ENCODE results near the gene CEP164.
"Not testable (repeated sequence)": the region's sequence is repeated elsewhere in the genome, so short reads cannot be mapped to it uniquely, and the experiment has no call there.

CEP164 gene

DNA sequence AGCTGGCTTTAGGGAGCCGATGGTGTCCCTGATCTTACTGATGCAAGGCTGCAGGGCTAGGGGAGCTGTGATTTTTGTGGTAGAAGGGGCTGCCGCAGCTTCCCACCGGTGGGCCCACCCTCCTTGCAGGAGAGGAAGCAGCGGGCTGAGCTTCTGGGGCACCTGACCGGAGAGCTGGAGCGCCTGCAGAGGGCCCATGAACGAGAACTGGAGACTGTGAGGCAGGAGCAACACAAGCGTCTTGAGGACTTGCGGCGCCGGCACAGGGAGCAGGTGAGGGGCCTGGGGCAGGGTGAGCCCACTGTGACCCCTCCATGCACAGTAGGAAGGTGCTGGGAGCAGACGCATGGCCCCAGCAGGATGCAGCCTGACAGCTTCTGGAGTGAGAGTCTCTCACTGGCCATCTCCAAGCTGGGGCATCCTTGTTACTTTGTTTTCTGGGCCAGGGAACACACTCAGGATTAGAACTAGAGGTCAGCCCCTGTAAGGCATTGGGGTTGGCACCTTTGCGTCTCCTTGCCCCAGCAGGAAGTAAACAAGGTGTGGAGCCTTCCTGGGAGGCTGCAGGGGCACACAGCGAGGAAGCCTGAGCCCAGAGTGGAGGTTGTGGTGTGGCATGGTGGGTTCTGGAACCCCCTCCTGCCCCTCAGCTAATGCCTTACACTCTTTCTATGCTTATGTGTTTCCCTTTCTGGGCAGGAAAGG, 66.7 kb downstream of the CEP164 start:
- Mint-ChIP-seq H3K27ac (ENCODE audit: low read depth) (no peak overlapping the region), H3K4me3 (no peak overlapping the region), H3K9me3 (no peaks in the 10 kb centered on the region), H3K4me1 (no peaks in the 10 kb centered on the region), H3K36me3 (ENCODE audit: insufficient read depth) (peaks cover 17% of the 10 kb centered on the region), H3K27me3 (no peaks in the 10 kb centered on the region)
- DNase-seq (ENCODE audit: low spot score in 2 of 2) (no peak), ATAC-seq (replicated peaks; ENCODE audit: extremely low read depth, poor library complexity, severe bottlenecking) (no peak)

GRCh38 chr11:117395476-117395875, 67.8 kb downstream of the CEP164 start:
- Mint-ChIP-seq H3K4me3 (no peak overlapping the region), H3K4me1 (no peaks in the 10 kb centered on the region), H3K36me3 (ENCODE audit: insufficient read depth) (peaks cover 15% of the 10 kb centered on the region), H3K9me3 (no peaks in the 10 kb centered on the region), H3K27ac (ENCODE audit: low read depth) (peak overlapping the region; percentile 62), H3K27me3 (no peaks in the 10 kb centered on the region)
- DNase-seq (ENCODE audit: low spot score in 2 of 2), result no peak
- no peak for ATAC-seq (replicated peaks; ENCODE audit: extremely low read depth, poor library complexity, severe bottlenecking)

- DNase-seq (ENCODE audit: low spot score in 2 of 2) (no peak), ATAC-seq (replicated peaks; ENCODE audit: extremely low read depth, poor library complexity, severe bottlenecking) (no peak)
- Mint-ChIP-seq H3K27me3 (no peaks in the 10 kb centered on the region), H3K4me3 (no peak overlapping the region), H3K27ac (ENCODE audit: low read depth) (no peak overlapping the region), H3K9me3 (no peaks in the 10 kb centered on the region), H3K4me1 (no peaks in the 10 kb centered on the region), H3K36me3 (ENCODE audit: insufficient read depth) (peaks cover 13% of the 10 kb centered on the region)
Measured at GRCh38 chr11:117396970-117397369, 69.3 kb downstream of the CEP164 start.

DNA sequence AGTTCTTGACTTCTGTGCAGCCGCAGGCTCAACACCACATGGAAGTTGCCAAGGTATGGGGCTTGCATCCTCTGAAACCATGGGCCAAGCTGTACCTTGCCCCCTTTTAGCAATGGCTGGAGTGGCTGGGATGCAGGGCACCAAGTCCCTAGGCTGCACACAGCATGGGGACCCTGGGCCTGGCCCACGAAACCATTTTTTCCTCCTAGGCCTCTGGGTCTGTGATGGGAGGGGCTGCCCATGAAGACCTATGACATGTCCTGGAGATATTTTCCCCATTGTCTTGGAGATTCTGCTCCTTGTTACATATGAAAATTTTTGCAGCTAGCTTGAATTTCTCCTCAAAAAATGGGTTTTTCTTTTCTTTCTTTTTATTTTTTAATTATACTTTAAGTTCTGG, 71.0 kb downstream of the CEP164 start:
- H3K4me3 Mint-ChIP-seq; ATAC-seq (replicated peaks; ENCODE audit: extremely low read depth, poor library complexity, severe bottlenecking); H3K4me1 Mint-ChIP-seq; DNase-seq (ENCODE audit: low spot score in 2 of 2); H3K27me3 Mint-ChIP-seq; H3K27ac Mint-ChIP-seq (ENCODE audit: low read depth); H3K9me3 Mint-ChIP-seq: not testable (repeated sequence)
- peaks cover 19% of the 10 kb centered on the region for H3K36me3 Mint-ChIP-seq (ENCODE audit: insufficient read depth)

DNA sequence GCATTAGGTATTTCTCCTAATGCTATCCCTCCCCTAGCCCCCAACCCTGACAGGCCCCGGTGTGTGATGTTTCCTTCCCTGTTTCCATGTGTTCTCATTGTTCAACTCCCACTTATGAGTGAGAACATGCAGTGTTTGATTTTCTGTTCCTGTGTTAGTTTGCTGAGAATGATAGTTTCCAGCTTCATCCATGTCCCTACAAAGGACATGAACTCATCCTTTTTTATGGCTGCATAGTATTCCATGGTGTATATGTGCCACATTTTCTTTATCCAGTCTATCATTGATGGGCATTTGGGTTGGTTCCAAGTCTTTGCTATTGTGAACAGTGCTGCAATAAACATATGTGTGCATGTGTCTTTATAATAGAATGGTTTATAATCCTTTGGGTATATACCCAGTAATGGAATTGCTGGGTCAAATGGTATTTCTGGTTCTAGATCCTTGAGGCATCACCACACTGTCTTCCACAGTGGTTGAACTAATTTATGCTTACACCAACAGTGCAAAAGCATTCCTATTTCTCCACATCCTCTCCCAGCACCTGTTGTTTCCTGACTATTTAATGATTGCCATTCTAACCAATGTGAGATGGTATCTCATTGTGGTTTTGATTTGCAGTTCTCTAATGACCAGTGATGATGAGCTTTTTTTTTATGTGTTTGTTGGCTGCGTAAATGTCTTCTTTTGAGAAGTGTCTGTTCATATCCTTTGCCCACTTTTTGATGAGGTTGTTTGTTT, 71.6 kb downstream of the CEP164 start:
- not testable (repeated sequence) for ATAC-seq (replicated peaks; ENCODE audit: extremely low read depth, poor library complexity, severe bottlenecking); DNase-seq (ENCODE audit: low spot score in 2 of 2); H3K9me3 Mint-ChIP-seq; H3K4me1 Mint-ChIP-seq; H3K4me3 Mint-ChIP-seq; H3K27me3 Mint-ChIP-seq
- H3K36me3 Mint-ChIP-seq (ENCODE audit: insufficient read depth), result peaks cover 21% of the 10 kb centered on the region
- peak overlapping the region; percentile 53 for H3K27ac Mint-ChIP-seq (ENCODE audit: low read depth)

DNA sequence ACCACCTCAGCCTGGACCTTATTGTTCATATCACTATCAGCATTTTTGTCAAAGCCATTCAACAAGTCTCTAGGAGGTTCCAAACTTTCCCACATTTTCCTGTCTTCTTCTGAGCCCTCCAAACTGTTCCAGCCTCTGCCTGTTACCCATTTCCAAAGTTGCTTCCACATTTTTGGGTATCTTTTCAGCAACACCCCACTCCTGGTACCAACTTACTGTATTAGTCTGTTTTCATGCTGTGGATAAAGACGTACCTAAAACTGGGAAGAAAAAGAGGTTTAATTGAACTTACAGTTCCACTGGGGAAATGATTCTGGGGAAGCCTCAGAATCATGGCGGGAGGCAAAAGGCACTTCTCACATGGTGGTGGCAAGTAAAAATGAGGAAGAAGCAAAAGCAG, 78.2 kb downstream of the CEP164 start:
- H3K36me3 Mint-ChIP-seq (ENCODE audit: insufficient read depth), result peaks cover 25% of the 10 kb centered on the region
- H3K27ac Mint-ChIP-seq (ENCODE audit: low read depth); H3K4me1 Mint-ChIP-seq; ATAC-seq (replicated peaks; ENCODE audit: extremely low read depth, poor library complexity, severe bottlenecking); H3K9me3 Mint-ChIP-seq; DNase-seq (ENCODE audit: low spot score in 2 of 2); H3K4me3 Mint-ChIP-seq; H3K27me3 Mint-ChIP-seq: not testable (repeated sequence)

GRCh38 chr11:117407016-117407415, 79.4 kb downstream of the CEP164 start:
- ATAC-seq (replicated peaks; ENCODE audit: extremely low read depth, poor library complexity, severe bottlenecking) (no peak), DNase-seq (ENCODE audit: low spot score in 2 of 2) (no peak)
- Mint-ChIP-seq H3K27me3 (no peaks in the 10 kb centered on the region), H3K9me3 (peaks cover 6% of the 10 kb centered on the region), H3K36me3 (ENCODE audit: insufficient read depth) (peaks cover 25% of the 10 kb centered on the region), H3K27ac (ENCODE audit: low read depth) (no peak overlapping the region), H3K4me1 (no peaks in the 10 kb centered on the region), H3K4me3 (no peak overlapping the region)

DNA sequence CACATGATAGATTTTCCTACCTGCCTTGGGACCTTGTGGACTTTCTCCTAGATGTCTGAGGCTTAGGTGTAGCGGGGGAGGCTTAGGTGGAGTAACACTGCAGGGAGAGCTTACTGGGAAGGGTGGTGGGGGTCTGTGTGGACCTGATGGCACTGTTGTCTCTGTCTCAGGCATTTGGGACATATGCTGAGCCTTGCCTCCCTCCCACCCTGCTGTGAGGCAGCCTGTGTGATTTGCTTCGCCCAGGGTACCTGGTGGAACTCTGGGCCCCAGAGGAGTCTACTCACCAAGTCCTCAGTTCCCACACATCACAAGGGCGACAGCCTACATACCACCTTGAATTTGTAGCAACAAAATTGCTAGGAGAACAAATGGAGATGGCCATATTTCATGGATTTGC, 80.7 kb downstream of the CEP164 start:
- peaks cover 6% of the 10 kb centered on the region for H3K9me3 Mint-ChIP-seq
- H3K36me3 Mint-ChIP-seq (ENCODE audit: insufficient read depth), result peaks cover 20% of the 10 kb centered on the region
- H3K27me3 Mint-ChIP-seq, result no peaks in the 10 kb centered on the region
- no peak overlapping the region for H3K27ac Mint-ChIP-seq (ENCODE audit: low read depth)
- H3K4me3 Mint-ChIP-seq, result no peak overlapping the region
- no peak for ATAC-seq (replicated peaks; ENCODE audit: extremely low read depth, poor library complexity, severe bottlenecking)
- H3K4me1 Mint-ChIP-seq, result no peaks in the 10 kb centered on the region
- DNase-seq (ENCODE audit: low spot score in 2 of 2), result no peak

DNA sequence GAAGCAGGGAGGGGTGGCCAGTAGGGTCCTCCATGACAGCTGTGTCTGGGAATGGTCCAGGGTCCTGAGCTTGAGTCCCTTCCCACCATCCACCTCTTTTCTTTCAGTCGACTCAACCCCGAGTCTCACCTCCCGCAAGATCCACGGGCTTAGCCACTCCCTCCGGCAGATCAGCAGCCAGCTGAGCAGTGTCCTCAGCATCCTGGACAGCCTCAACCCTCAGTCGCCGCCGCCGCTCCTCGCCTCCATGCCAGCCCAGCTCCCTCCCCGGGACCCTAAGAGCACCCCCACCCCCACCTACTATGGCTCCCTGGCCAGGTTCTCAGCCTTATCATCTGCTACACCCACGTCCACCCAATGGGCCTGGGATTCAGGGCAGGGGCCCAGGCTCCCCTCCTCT, 81.9 kb downstream of the CEP164 start:
- DNase-seq (ENCODE audit: low spot score in 2 of 2) (no peak), ATAC-seq (replicated peaks; ENCODE audit: extremely low read depth, poor library complexity, severe bottlenecking) (no peak)
- peaks cover 6% of the 10 kb centered on the region for H3K9me3 Mint-ChIP-seq
- H3K4me3 Mint-ChIP-seq, result no peak overlapping the region
- H3K27ac Mint-ChIP-seq (ENCODE audit: low read depth), result no peak overlapping the region
- H3K27me3 Mint-ChIP-seq, result no peaks in the 10 kb centered on the region
- H3K36me3 Mint-ChIP-seq (ENCODE audit: insufficient read depth), result peaks cover 16% of the 10 kb centered on the region
- H3K4me1 Mint-ChIP-seq, result no peaks in the 10 kb centered on the region

GRCh38 chr11:117410238-117410637, 82.6 kb downstream of the CEP164 start:
- no peaks in the 10 kb centered on the region for H3K27me3 Mint-ChIP-seq
- H3K4me1 Mint-ChIP-seq, result no peaks in the 10 kb centered on the region
- no peak overlapping the region for H3K27ac Mint-ChIP-seq (ENCODE audit: low read depth)
- ATAC-seq (replicated peaks; ENCODE audit: extremely low read depth, poor library complexity, severe bottlenecking) (no peak), DNase-seq (ENCODE audit: low spot score in 2 of 2) (no peak)
- H3K9me3 Mint-ChIP-seq, result peaks cover 6% of the 10 kb centered on the region
- H3K36me3 Mint-ChIP-seq (ENCODE audit: insufficient read depth), result peaks cover 13% of the 10 kb centered on the region
- H3K4me3 Mint-ChIP-seq, result no peak overlapping the region

- Mint-ChIP-seq H3K36me3 (ENCODE audit: insufficient read depth) (peaks cover 10% of the 10 kb centered on the region), H3K27me3 (no peaks in the 10 kb centered on the region), H3K4me1 (no peaks in the 10 kb centered on the region), H3K27ac (ENCODE audit: low read depth) (no peak overlapping the region), H3K4me3 (no peak overlapping the region), H3K9me3 (peaks cover 2% of the 10 kb centered on the region)
- ATAC-seq (replicated peaks; ENCODE audit: extremely low read depth, poor library complexity, severe bottlenecking) (no peak), DNase-seq (ENCODE audit: low spot score in 2 of 2) (no peak)
Measured at GRCh38 chr11:117410861-117411710, 83.4 kb downstream of the CEP164 start.

DNA sequence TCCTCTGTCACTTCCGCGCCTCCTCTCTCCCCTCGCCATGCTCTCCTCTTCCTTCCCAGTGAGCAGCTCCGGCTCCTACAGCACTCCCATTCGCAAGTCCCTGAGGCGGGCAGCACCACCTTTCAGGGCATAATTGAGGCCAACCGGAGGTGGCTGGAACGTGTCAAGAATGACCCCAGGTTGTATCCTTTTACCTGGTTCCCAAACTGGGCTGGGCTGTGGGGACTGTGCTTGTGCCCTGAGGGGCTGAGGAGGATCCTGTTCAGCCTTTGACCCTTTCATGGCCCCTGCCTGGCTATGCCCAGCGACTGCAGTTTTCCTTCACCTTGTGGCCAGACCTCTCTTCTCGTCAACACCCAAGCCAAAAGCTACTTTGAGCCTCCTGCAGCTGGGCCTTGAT, 84.1 kb downstream of the CEP164 start:
- H3K36me3 Mint-ChIP-seq (ENCODE audit: insufficient read depth), result peaks cover 8% of the 10 kb centered on the region

More for the DNA sequence above, 84.1 kb downstream of the CEP164 start:
- Mint-ChIP-seq H3K9me3 (no peaks in the 10 kb centered on the region), H3K27ac (ENCODE audit: low read depth) (no peak overlapping the region), H3K27me3 (no peaks in the 10 kb centered on the region), H3K4me3 (no peak overlapping the region), H3K4me1 (no peaks in the 10 kb centered on the region)
- DNase-seq (ENCODE audit: low spot score in 2 of 2) (no peak), ATAC-seq (replicated peaks; ENCODE audit: extremely low read depth, poor library complexity, severe bottlenecking) (no peak)
